Measurements from ENCODE around the gene SLC4A4.

Gene SLC4A4

DNA sequence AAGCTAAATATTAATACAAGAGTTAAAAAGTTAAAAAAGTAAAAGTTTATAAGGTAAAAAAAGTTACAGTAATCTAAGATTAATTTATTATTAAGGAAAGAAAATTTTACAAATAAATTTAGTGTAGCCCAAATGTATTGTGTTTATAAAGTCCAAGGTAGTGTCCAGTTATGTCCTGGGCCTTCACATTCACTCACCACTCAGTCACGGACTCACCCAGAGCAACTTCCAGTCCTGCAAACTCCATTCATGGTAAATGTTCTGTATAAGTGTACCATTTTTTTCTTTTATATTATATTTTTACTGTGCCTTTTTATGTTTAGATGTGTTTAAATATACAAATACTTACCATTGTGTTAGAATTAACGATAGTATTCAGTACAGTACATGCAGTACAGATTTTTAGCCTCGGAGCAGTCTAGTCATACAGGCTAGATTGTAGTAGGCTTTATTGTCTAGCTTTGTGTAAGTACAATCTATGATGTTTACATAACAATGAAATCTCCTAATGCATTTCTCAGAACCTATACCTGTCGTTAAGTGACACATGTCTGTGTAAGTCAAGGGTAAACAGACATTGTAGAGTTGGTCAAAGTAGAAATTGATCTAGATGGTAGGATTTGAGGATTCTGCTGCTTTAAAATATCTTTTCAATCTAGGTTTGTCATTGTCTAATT is 247.4 kb downstream of the SLC4A4 start (continued):
- TF ChIP-seq, protein P1, sequence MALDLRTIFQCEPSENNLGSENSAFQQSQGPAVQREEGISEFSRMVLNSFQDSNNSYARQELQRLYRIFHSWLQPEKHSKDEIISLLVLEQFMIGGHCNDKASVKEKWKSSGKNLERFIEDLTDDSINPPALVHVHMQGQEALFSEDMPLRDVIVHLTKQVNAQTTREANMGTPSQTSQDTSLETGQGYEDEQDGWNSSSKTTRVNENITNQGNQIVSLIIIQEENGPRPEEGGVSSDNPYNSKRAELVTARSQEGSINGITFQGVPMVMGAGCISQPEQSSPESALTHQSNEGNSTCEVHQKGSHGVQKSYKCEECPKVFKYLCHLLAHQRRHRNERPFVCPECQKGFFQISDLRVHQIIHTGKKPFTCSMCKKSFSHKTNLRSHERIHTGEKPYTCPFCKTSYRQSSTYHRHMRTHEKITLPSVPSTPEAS (tag by site-specific recombination; IDR thresholded peaks at IDR 0.05), result no peak

DNA sequence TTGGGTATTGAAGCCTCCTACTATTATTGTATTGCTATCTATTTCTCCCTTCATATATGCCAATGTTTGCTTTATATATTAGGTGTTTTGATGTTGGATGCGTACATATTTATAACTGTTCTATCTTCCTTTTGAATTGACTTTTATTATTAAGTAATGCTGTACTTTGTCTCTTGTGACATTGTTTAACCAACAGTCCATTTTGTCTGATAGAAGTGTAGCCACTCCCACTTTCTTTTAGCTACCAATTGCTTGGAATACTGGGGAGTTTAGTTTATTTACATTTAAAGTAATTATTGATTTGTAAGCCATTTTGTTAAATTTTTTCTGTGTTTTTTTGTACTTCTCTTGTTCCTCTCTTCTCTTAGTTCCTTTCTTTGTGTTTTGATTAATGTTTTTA is 249.2 kb downstream of the SLC4A4 start:
- no peak for TF ChIP-seq HOXC10 (CRISPR knock-in tag; IDR thresholded peaks at IDR 0.05)
- no peak for TF ChIP-seq ZNF416 (tag by site-specific recombination; IDR thresholded peaks at IDR 0.05)
- TF ChIP-seq, protein P2, sequence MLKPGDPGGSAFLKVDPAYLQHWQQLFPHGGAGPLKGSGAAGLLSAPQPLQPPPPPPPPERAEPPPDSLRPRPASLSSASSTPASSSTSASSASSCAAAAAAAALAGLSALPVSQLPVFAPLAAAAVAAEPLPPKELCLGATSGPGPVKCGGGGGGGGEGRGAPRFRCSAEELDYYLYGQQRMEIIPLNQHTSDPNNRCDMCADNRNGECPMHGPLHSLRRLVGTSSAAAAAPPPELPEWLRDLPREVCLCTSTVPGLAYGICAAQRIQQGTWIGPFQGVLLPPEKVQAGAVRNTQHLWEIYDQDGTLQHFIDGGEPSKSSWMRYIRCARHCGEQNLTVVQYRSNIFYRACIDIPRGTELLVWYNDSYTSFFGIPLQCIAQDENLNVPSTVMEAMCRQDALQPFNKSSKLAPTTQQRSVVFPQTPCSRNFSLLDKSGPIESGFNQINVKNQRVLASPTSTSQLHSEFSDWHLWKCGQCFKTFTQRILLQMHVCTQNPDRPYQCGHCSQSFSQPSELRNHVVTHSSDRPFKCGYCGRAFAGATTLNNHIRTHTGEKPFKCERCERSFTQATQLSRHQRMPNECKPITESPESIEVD (tag by site-specific recombination; IDR thresholded peaks at IDR 0.05), result no peak
- TF ChIP-seq, protein P3, sequence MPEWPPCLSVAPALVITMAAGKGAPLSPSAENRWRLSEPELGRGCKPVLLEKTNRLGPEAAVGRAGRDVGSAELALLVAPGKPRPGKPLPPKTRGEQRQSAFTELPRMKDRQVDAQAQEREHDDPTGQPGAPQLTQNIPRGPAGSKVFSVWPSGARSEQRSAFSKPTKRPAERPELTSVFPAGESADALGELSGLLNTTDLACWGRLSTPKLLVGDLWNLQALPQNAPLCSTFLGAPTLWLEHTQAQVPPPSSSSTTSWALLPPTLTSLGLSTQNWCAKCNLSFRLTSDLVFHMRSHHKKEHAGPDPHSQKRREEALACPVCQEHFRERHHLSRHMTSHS (tag by site-specific recombination; IDR thresholded peaks at IDR 0.05), result no peak
- no peak for TF ChIP-seq ZNF48 (tag by site-specific recombination; IDR thresholded peaks at IDR 0.05)
- TF ChIP-seq, protein P4, sequence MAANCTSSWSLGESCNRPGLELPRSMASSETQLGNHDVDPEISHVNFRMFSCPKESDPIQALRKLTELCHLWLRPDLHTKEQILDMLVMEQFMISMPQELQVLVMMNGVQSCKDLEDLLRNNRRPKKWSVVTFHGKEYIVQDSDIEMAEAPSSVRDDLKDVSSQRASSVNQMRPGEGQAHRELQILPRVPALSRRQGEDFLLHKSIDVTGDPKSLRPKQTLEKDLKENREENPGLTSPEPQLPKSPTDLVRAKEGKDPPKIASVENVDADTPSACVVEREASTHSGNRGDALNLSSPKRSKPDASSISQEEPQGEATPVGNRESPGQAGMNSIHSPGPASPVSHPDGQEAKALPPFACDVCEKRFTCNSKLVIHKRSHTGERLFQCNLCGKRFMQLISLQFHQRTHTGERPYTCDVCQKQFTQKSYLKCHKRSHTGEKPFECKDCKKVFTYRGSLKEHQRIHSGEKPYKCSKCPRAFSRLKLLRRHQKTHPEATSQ (tag by site-specific recombination; IDR thresholded peaks at IDR 0.05), result no peak
- TF ChIP-seq, protein P5, sequence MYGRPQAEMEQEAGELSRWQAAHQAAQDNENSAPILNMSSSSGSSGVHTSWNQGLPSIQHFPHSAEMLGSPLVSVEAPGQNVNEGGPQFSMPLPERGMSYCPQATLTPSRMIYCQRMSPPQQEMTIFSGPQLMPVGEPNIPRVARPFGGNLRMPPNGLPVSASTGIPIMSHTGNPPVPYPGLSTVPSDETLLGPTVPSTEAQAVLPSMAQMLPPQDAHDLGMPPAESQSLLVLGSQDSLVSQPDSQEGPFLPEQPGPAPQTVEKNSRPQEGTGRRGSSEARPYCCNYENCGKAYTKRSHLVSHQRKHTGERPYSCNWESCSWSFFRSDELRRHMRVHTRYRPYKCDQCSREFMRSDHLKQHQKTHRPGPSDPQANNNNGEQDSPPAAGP (tag by site-specific recombination; IDR thresholded peaks at IDR 0.05), result no peak
- ChIA-PET CTCF (interaction anchor here (0.7 kb wide), 1 partner anchor 597 kb away, joined by 5 read pairs; no protein-coding TSS in a partner anchor), POLR2A (no interaction called here)
- Histone ChIP-seq H3K27ac (ENCODE audit: extremely low read depth, low read depth, low read length) (no peak overlapping the region), H3K4me3 (ENCODE audit: low read depth, low read length) (no peak overlapping the region), H3K36me3 (ENCODE audit: control insufficient read depth in 2 of 2, insufficient read depth in 1 of 2, low read length in 2 of 2) (no peaks in the 10 kb centered on the region), H3K4me1 (ENCODE audit: control insufficient read depth, insufficient read depth, low read length) (no peaks in the 10 kb centered on the region), H3K9me3 (ENCODE audit: control insufficient read depth, insufficient read depth, low read depth, low read length) (no peaks in the 10 kb centered on the region)

DNA sequence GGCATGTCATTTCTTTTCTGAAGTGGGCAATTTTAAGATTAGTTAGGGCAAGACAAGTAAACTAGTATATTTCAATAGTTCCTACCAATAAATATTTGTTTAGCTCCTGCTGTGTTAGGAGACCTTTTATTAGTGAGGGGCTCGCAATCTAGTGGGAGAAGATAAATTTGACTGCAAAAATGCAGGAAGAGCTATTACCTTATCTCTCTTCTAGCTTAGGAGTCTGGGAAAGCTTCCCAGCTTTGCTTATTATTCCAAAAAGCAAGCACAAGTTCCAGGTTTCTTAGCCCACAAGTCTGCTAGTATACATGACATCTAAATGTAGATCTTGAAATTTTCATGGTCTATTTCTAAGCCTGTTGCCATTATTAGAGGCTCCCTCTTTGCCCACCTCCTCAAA is 254.0 kb downstream of the SLC4A4 start:
- ChIA-PET CTCF (interaction anchor here (1.4 kb wide), 1 partner anchor 322 kb away, joined by 3 read pairs; no protein-coding TSS in a partner anchor), POLR2A (no interaction called here)

DNA sequence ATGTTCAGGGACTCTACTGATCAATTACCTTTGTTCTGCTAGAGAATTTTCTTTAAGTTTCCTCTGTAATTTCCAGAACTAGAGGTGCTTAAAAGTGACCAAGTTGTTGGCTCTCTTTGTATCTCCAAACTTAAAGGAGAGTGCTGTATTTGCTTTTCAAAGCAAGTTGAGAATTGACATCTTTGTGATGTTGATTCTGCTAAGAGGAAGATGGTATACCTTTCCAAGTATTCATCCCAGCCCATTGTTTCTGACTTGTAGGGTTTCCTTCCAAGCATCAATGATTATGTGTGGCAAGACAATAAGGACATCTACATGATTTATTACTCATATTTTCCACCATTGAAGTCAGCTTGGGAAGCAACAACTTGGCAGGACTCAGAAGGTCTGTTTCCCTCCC is 254.5 kb downstream of the SLC4A4 start:
- Histone ChIP-seq H3K36me3 (ENCODE audit: control insufficient read depth in 2 of 2, insufficient read depth in 1 of 2, low read length in 2 of 2) (no peaks in the 10 kb centered on the region), H3K4me3 (ENCODE audit: low read depth, low read length) (no peak overlapping the region), H3K9me3 (ENCODE audit: control insufficient read depth, insufficient read depth, low read depth, low read length) (no peaks in the 10 kb centered on the region), H3K27ac (ENCODE audit: extremely low read depth, low read depth, low read length) (no peak overlapping the region), H3K4me1 (ENCODE audit: control insufficient read depth, insufficient read depth, low read length) (peaks cover 5% of the 10 kb centered on the region)
- ChIA-PET POLR2A (no interaction called here), CTCF (interaction anchor here (1.4 kb wide), 1 partner anchor 322 kb away, joined by 3 read pairs; no protein-coding TSS in a partner anchor)
- TF ChIP-seq ZNF394 (tag by site-specific recombination; IDR thresholded peaks at IDR 0.05; ENCODE audit: borderline replicate concordance) (no peak), KLF8 (tag by site-specific recombination; IDR thresholded peaks at IDR 0.05) (no peak), ZNF121 (tag by site-specific recombination; IDR thresholded peaks at IDR 0.05) (no peak), ZNF610 (tag by site-specific recombination; IDR thresholded peaks at IDR 0.05; ENCODE audit: borderline replicate concordance) (no peak), SETDB1 (IDR thresholded peaks at IDR 0.05; ENCODE audit: insufficient read length, low read length) (no peak), ZNF354C (tag by site-specific recombination; IDR thresholded peaks at IDR 0.05; ENCODE audit: borderline replicate concordance, low read depth) (no peak), KLF10 (tag by site-specific recombination; IDR thresholded peaks at IDR 0.05) (no peak), TRIM28 (IDR thresholded peaks at IDR 0.05; ENCODE audit: borderline replicate concordance, low read length) (no peak), ZXDB (tag by site-specific recombination; IDR thresholded peaks at IDR 0.05) (no peak), ZNF664 (tag by site-specific recombination; IDR thresholded peaks at IDR 0.05) (no peak)
- TF ChIP-seq, protein P6, sequence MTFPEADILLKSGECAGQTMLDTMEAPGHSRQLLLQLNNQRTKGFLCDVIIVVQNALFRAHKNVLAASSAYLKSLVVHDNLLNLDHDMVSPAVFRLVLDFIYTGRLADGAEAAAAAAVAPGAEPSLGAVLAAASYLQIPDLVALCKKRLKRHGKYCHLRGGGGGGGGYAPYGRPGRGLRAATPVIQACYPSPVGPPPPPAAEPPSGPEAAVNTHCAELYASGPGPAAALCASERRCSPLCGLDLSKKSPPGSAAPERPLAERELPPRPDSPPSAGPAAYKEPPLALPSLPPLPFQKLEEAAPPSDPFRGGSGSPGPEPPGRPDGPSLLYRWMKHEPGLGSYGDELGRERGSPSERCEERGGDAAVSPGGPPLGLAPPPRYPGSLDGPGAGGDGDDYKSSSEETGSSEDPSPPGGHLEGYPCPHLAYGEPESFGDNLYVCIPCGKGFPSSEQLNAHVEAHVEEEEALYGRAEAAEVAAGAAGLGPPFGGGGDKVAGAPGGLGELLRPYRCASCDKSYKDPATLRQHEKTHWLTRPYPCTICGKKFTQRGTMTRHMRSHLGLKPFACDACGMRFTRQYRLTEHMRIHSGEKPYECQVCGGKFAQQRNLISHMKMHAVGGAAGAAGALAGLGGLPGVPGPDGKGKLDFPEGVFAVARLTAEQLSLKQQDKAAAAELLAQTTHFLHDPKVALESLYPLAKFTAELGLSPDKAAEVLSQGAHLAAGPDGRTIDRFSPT (tag by site-specific recombination; IDR thresholded peaks at IDR 0.05), result no peak

More for the DNA sequence above, 254.0 kb downstream of the SLC4A4 start:
- Histone ChIP-seq H3K4me1 (ENCODE audit: control insufficient read depth, insufficient read depth, low read length) (peaks cover 5% of the 10 kb centered on the region), H3K4me3 (ENCODE audit: low read depth, low read length) (no peak overlapping the region), H3K9me3 (ENCODE audit: control insufficient read depth, insufficient read depth, low read depth, low read length) (no peaks in the 10 kb centered on the region), H3K27ac (ENCODE audit: extremely low read depth, low read depth, low read length) (no peak overlapping the region), H3K36me3 (ENCODE audit: control insufficient read depth in 2 of 2, insufficient read depth in 1 of 2, low read length in 2 of 2) (no peaks in the 10 kb centered on the region)
- TF ChIP-seq OSR2 (tag by site-specific recombination; IDR thresholded peaks at IDR 0.05) (no peak), PRDM1 (tag by site-specific recombination; IDR thresholded peaks at IDR 0.05) (no peak), ZNF391 (tag by site-specific recombination; IDR thresholded peaks at IDR 0.05; ENCODE audit: borderline replicate concordance, low read depth) (no peak), ZNF658 (tag by site-specific recombination; IDR thresholded peaks at IDR 0.05) (no peak)

Data from HEK293 (cell line).